HFF-Myc (cell line): Measurements from ENCODE around the gene ZBTB44.
"Not testable (repeated sequence)": the region's sequence is repeated elsewhere in the genome, so short reads cannot be mapped to it uniquely, and the experiment has no call there.

Experiments used
- DNase-seq: peaks from one replicate; pipeline ENCODE4 v3.0.0-alpha.2; 2011; ENCODE audit warnings: low read depth; ENCODE audit errors: extremely low read depth
- H3K4me3 ChIP-seq: replicated peaks from 2 replicates; pipeline ENCODE4 v1.5.1; 2011; ENCODE audit warnings: low read depth, mild to moderate bottlenecking, control low read depth, low read length
- CTCF ChIP-seq: IDR thresholded peaks from 2 replicates; pipeline ENCODE4 v1.5.1; 2012; ENCODE audit warnings: mild to moderate bottlenecking, low read depth, low read length, control low read depth; ENCODE audit errors: missing control alignments

Gene ZBTB44

GRCh38 chr11:130198292-130198691 is 116.4 kb downstream of the ZBTB44 start:
- no peak for DNase-seq
- TF ChIP-seq CTCF = no peak
- H3K4me3 ChIP-seq = no peak overlapping the region

- no peak for DNase-seq
- no peak for TF ChIP-seq CTCF
- no peak overlapping the region for H3K4me3 ChIP-seq
Measured at GRCh38 chr11:130197386-130198035, 117.2 kb downstream of the ZBTB44 start.

- DNase-seq = no peak
- H3K4me3 ChIP-seq = no peak overlapping the region
- TF ChIP-seq CTCF = no peak
Measured at GRCh38 chr11:130194241-130195023, 120.3 kb downstream of the ZBTB44 start.

GRCh38 chr11:130193551-130193950 is 121.2 kb downstream of the ZBTB44 start:
- not testable (repeated sequence) for DNase-seq, H3K4me3 ChIP-seq

- TF ChIP-seq CTCF = no peak
- H3K4me3 ChIP-seq = no peak overlapping the region
- DNase-seq = no peak
Measured at GRCh38 chr11:130192845-130193267, 121.9 kb downstream of the ZBTB44 start.

GRCh38 chr11:130191896-130192295 is 122.8 kb downstream of the ZBTB44 start:
- DNase-seq = no peak
- TF ChIP-seq CTCF = no peak
- no peak overlapping the region for H3K4me3 ChIP-seq

- no peak for TF ChIP-seq CTCF
- DNase-seq = no peak
- no peak overlapping the region for H3K4me3 ChIP-seq
Measured at GRCh38 chr11:130190371-130190881, 124.3 kb downstream of the ZBTB44 start.
